GM23338 (cell line): Measurements from ENCODE around the gene KIAA0753. TPM values are rescaled to one million over a fixed set of nuclear protein-coding genes. Genes with fewer than 3 reads are reported as not detected.

Experiments
- ATAC-seq: fragments of 200-7000 bp; cut with Tn5 transposase; 3 replicates; pipeline ENCODE4 v1.9.1; 2020
- DNase-seq: peaks from one replicate; pipeline ENCODE4 v3.0.0-alpha.2; 2015; ENCODE audit warnings: low spot score
- H2AFZ ChIP-seq: fragments of 200-600 bp; sonication (generic); 2 replicates; pipeline ENCODE4 v1.8.0; 2016; ENCODE audit warnings: antibody characterized with exemption, mild to moderate bottlenecking, moderate library complexity
- H3F3A ChIP-seq: fragments of 200-600 bp; sonication (generic); replicated peaks from 2 replicates; pipeline ENCODE4 v1.8.0; 2017; ENCODE audit warnings: antibody characterized with exemption, mixed run types, low read depth
- H3K27ac ChIP-seq: fragments of 200-600 bp; sonication (generic); 2 replicates; pipeline ENCODE4 v1.6.1; 2016; ENCODE audit warnings: low read depth
- H3K27me3 ChIP-seq: fragments of 200-600 bp; sonication (generic); 2 replicates; pipeline ENCODE4 v1.8.0; 2016; ENCODE audit warnings: mild to moderate bottlenecking, mixed run types, moderate library complexity; ENCODE audit not compliant: insufficient read depth
- H3K36me3 ChIP-seq: fragments of 200-600 bp; sonication (generic); 2 replicates; pipeline ENCODE4 v1.8.0; 2016; ENCODE audit warnings: mild to moderate bottlenecking; ENCODE audit not compliant: insufficient read depth
- H3K4me1 ChIP-seq: fragments of 200-600 bp; sonication (generic); 2 replicates; pipeline ENCODE4 v1.8.0; 2016; ENCODE audit warnings: mild to moderate bottlenecking, moderate library complexity; ENCODE audit not compliant: insufficient read depth
- H3K4me2 ChIP-seq: fragments of 200-600 bp; sonication (generic); 2 replicates; pipeline ENCODE4 v1.7.1; 2017; ENCODE audit warnings: mixed run types
- H3K4me3 ChIP-seq: fragments of 200-600 bp; sonication (generic); 2 replicates; pipeline ENCODE4 v1.6.1; 2016; ENCODE audit warnings: mixed run types
- H3K79me2 ChIP-seq: fragments of 200-600 bp; sonication (generic); replicated peaks from 2 replicates; pipeline ENCODE4 v1.8.0; 2017; ENCODE audit warnings: mild to moderate bottlenecking; ENCODE audit not compliant: insufficient read depth
- H3K9me2 ChIP-seq: fragments of 200-600 bp; sonication (generic); 2 replicates; pipeline ENCODE4 v1.8.0; 2017; ENCODE audit not compliant: insufficient read depth
- H4K20me1 ChIP-seq: fragments of 200-600 bp; sonication (generic); replicated peaks from 2 replicates; pipeline ENCODE4 v1.8.0; 2017; ENCODE audit warnings: mild to moderate bottlenecking; ENCODE audit not compliant: insufficient read depth
- H3K27ac Mint-ChIP-seq: 2 replicates; pipeline ENCODE4 v1.8.0; 2020; ENCODE audit warnings: inconsistent platforms, mild to moderate bottlenecking, moderate library complexity, mixed read lengths
- H3K27me3 Mint-ChIP-seq: 3 replicates; pipeline ENCODE4 v1.8.0; 2022; ENCODE audit warnings: low read depth, mild to moderate bottlenecking, moderate library complexity, mixed read lengths, inconsistent platforms; ENCODE audit not compliant: insufficient read depth, poor library complexity
- H3K36me3 Mint-ChIP-seq: 3 replicates; pipeline ENCODE4 v1.8.0; 2021; ENCODE audit warnings: low read depth, mild to moderate bottlenecking, inconsistent platforms, moderate library complexity, mixed read lengths
- H3K4me1 Mint-ChIP-seq: 3 replicates; pipeline ENCODE4 v1.8.0; 2020; ENCODE audit warnings: mild to moderate bottlenecking, inconsistent platforms, mixed read lengths
- H3K4me3 Mint-ChIP-seq: 3 replicates; pipeline ENCODE4 v1.8.0; 2021; ENCODE audit warnings: moderate library complexity, mild to moderate bottlenecking, inconsistent platforms, mixed read lengths
- H3K9me3 Mint-ChIP-seq: 3 replicates; pipeline ENCODE4 v1.8.0; 2020; ENCODE audit warnings: moderate library complexity, mild to moderate bottlenecking, inconsistent platforms, mixed read lengths
- CREB1 ChIP-seq: fragments of 250-450 bp; sonication (Bioruptor Pico); IDR thresholded peaks from 2 replicates; pipeline ENCODE4 v1.5.0; 2020; ENCODE audit warnings: low read depth, mild to moderate bottlenecking, moderate library complexity
- CTCF ChIP-seq, 2 experiments: fragments of 200-600 bp in 1 of 2; sonication (generic) in 1 of 2; conservative IDR thresholded peaks; 2 replicates each; pipeline versions ENCODE4 v1.5.1 to v1.6.1; 2016 to 2017; ENCODE audit warnings: antibody characterized with exemption in 2 of 2, low read depth in 2 of 2, mild to moderate bottlenecking in 2 of 2, moderate library complexity in 1 of 2
- ETS1 ChIP-seq: IDR thresholded peaks from 2 replicates; pipeline ENCODE4 v1.6.1; 2016; ENCODE audit warnings: antibody characterized with exemption
- EZH2 ChIP-seq: fragments of 200-600 bp; sonication (generic); IDR thresholded peaks from one replicate; pipeline ENCODE4 v1.8.0; 2017; ENCODE audit warnings: antibody characterized with exemption, mild to moderate bottlenecking, low read depth; ENCODE audit not compliant: unreplicated experiment
- EZH2phosphoT487 ChIP-seq: fragments of 200-600 bp; sonication (generic); IDR thresholded peaks from one replicate; pipeline ENCODE4 v1.8.1; 2018; ENCODE audit warnings: antibody characterized with exemption; ENCODE audit not compliant: unreplicated experiment
- POLR2AphosphoS5 ChIP-seq: IDR thresholded peaks from 2 replicates; pipeline ENCODE4 v1.6.1; 2016; ENCODE audit warnings: antibody characterized with exemption, low read depth
- REST ChIP-seq: IDR thresholded peaks from one replicate; pipeline ENCODE4 v1.6.1; 2018; ENCODE audit warnings: antibody characterized with exemption; ENCODE audit not compliant: unreplicated experiment
- STAT1 ChIP-seq: IDR thresholded peaks from one replicate; pipeline ENCODE4 v1.6.1; 2016; ENCODE audit warnings: antibody characterized with exemption; ENCODE audit not compliant: unreplicated experiment
- ZNF114 ChIP-seq: fragments of 250-450 bp; sonication (Bioruptor Pico); IDR thresholded peaks from 2 replicates; pipeline ENCODE4 v1.5.0; 2020; ENCODE audit warnings: mild to moderate bottlenecking, moderate library complexity
- ZNF331 ChIP-seq: fragments of 250-450 bp; sonication (Bioruptor Pico); IDR thresholded peaks from 2 replicates; pipeline ENCODE4 v1.5.0; 2020; ENCODE audit warnings: low read depth, mild to moderate bottlenecking, moderate library complexity
- polyA plus RNA-seq: library from polyadenylated mRNA; unstranded; fragments of >200 nt; fragmentation: Nextera tagmentation; extraction: Ambion mirVana; gene quantifications from 2 replicates; pipeline ENCODE4 v1.2.1, GENCODE V29; 2016
- total RNA-seq: library from RNA; depleted of rRNA; stranded (reverse); fragments of >200 nt; shearing (Covaris generic); gene quantifications from 2 replicates; pipeline ENCODE4 v1.2.3, GENCODE V29; 2014

KIAA0753 gene
- total and polyA plus RNA-seq, 2 experiments from 2014 or later, result 6.0 to 27.8 TPM

- TF ChIP-seq CTCF (conservative IDR thresholded peaks at IDR 0.05; ENCODE audit: low read depth in 2 of 2), result no peak
- no peak for TF ChIP-seq ETS1
- no peak for TF ChIP-seq CREB1 (CRISPR knock-in tag)
- no peak for TF ChIP-seq ZNF331 (CRISPR knock-in tag)
- no peak for TF ChIP-seq REST
- TF ChIP-seq ZNF114 (CRISPR knock-in tag), result no peak
- no peak for TF ChIP-seq EZH2
- no peak for TF ChIP-seq STAT1
- no peak for TF ChIP-seq EZH2phosphoT487
Measured at GRCh38 chr17:6683730-6684459, 43.4 kb upstream of the KIAA0753 start (continued).

GRCh38 chr17:6683081-6683684 lies 42.7 kb upstream of the KIAA0753 start:
- Histone ChIP-seq H3K4me3 (no peak overlapping the region), H3K27ac (no peak overlapping the region), H3K4me1 (no peaks in the 10 kb centered on the region), H3F3A (no peaks in the 10 kb centered on the region), H3K36me3 (no peaks in the 10 kb centered on the region), H3K79me2 (no peaks in the 10 kb centered on the region), H4K20me1 (no peaks in the 10 kb centered on the region), H2AFZ (no peak overlapping the region), H3K27me3 (no peaks in the 10 kb centered on the region), H3K4me2 (no peak overlapping the region), H3K9me2 (no peaks in the 10 kb centered on the region)
- no peak for ATAC-seq
- H3K4me3 Mint-ChIP-seq, result no peak overlapping the region
- DNase-seq, result no peak
- H3K27ac Mint-ChIP-seq, result no peak overlapping the region
- H3K27me3 Mint-ChIP-seq, result peaks cover 2% of the 10 kb centered on the region
- peaks cover 3% of the 10 kb centered on the region; the same call in 1 of the 3 replicates for H3K4me1 Mint-ChIP-seq
- no peaks in the 10 kb centered on the region; the same call in 2 of the 3 replicates for H3K9me3 Mint-ChIP-seq
- no peaks in the 10 kb centered on the region for H3K36me3 Mint-ChIP-seq
- TF ChIP-seq REST, result no peak
- TF ChIP-seq POLR2AphosphoS5, result no peak
